CD14-positive monocyte (primary cell): ENCODE data around the gene ACKR2. TPM values are rescaled to one million over a fixed set of nuclear protein-coding genes. Genes with fewer than 3 reads are reported as not detected.

ENCODE experiments used
- DNase-seq, 3 donors: peaks; one replicate each; pipeline ENCODE4 v3.0.0-alpha.2; 2011 to 2022
- H2AFZ ChIP-seq: 2 replicates; pipeline ENCODE4 v1.6.0; 2012; ENCODE audit warnings: mild to moderate bottlenecking, low read depth, low read length, inconsistent platforms; ENCODE audit not compliant: insufficient read depth, poor library complexity, severe bottlenecking
- H3K27ac ChIP-seq, 2 donors: 1 replicate in 1 of 2; 2 replicates in 1 of 2; pipeline ENCODE4 v1.5.1; 2012 to 2013; ENCODE audit warnings: low read length in 2 of 2, control low read depth in 1 of 2, inconsistent platforms in 1 of 2, low read depth in 1 of 2, mild to moderate bottlenecking in 1 of 2
- H3K27me3 ChIP-seq, 2 donors: one replicate each; pipeline versions ENCODE4 v1.6.0 to v1.6.1; 2011 to 2013; ENCODE audit warnings: low read length in 2 of 2; ENCODE audit not compliant: control insufficient read depth in 2 of 2, insufficient read depth in 2 of 2
- H3K36me3 ChIP-seq, 2 donors: replicated peaks in 1 of 2; 1 replicate in 1 of 2; 2 replicates in 1 of 2; pipeline versions ENCODE4 v1.5.1 to v1.6.1; 2012 to 2013; ENCODE audit warnings: low read length in 2 of 2, control low read depth in 1 of 2, inconsistent platforms in 1 of 2, mild to moderate bottlenecking in 1 of 2; ENCODE audit not compliant: insufficient read depth in 2 of 2, control insufficient read depth in 1 of 2
- H3K4me1 ChIP-seq, 2 donors: 1 replicate in 1 of 2; 2 replicates in 1 of 2; pipeline versions ENCODE4 v1.5.1 to v1.6.1; 2012 to 2013; ENCODE audit warnings: low read length in 2 of 2, control low read depth in 1 of 2, inconsistent platforms in 1 of 2, mild to moderate bottlenecking in 1 of 2, moderate library complexity in 1 of 2; ENCODE audit not compliant: insufficient read depth in 2 of 2, control insufficient read depth in 1 of 2
- H3K4me2 ChIP-seq: replicated peaks from 2 replicates; pipeline ENCODE3; 2012; ENCODE audit warnings: low read length, moderate library complexity, mild to moderate bottlenecking; ENCODE audit not compliant: poor library complexity, severe bottlenecking; ENCODE audit errors: extremely low read depth
- H3K4me3 ChIP-seq, 3 experiments: fragments of 200-600 bp in 1 of 3; sonication (generic) in 1 of 3; replicated peaks in 1 of 3; 1 replicate in 2 of 3; 2 replicates in 1 of 3; pipeline ENCODE4 v1.5.1; 2011 to 2013; ENCODE audit warnings: low read length in 3 of 3, mild to moderate bottlenecking in 3 of 3, control low read depth in 2 of 3, low read depth in 2 of 3, inconsistent platforms in 1 of 3, moderate library complexity in 1 of 3
- H3K79me2 ChIP-seq: 2 replicates; pipeline ENCODE4 v1.6.0; 2012; ENCODE audit warnings: mild to moderate bottlenecking, control low read depth, inconsistent platforms, low read length, moderate library complexity; ENCODE audit not compliant: insufficient read depth
- H3K9ac ChIP-seq: 2 replicates; pipeline ENCODE4 v1.6.0; 2017; ENCODE audit warnings: low read length, mild to moderate bottlenecking; ENCODE audit not compliant: insufficient read depth, poor library complexity, severe bottlenecking
- H3K9me3 ChIP-seq, 2 donors: replicated peaks in 1 of 2; 1 replicate in 1 of 2; 2 replicates in 1 of 2; pipeline versions ENCODE4 v1.5.1 to v1.6.1; 2012 to 2013; ENCODE audit warnings: low read length in 2 of 2, control low read depth in 1 of 2; ENCODE audit not compliant: control insufficient read depth in 1 of 2, insufficient read depth in 1 of 2
- H4K20me1 ChIP-seq: 2 replicates; pipeline ENCODE4 v1.6.0; 2012; ENCODE audit warnings: mild to moderate bottlenecking, low read length, control low read depth, moderate library complexity; ENCODE audit not compliant: insufficient read depth
- H3K27ac Mint-ChIP-seq, 7 donors: one replicate each; pipeline ENCODE4 v1.8.0; 2020; ENCODE audit warnings: mild to moderate bottlenecking in 7 of 7, mixed read lengths in 7 of 7, moderate library complexity in 6 of 7, inconsistent platforms in 2 of 7
- H3K27me3 Mint-ChIP-seq, 3 donors: one replicate each; pipeline ENCODE4 v1.8.0; 2021 to 2022; ENCODE audit warnings: low read depth in 3 of 3, mild to moderate bottlenecking in 3 of 3, mixed read lengths in 3 of 3, moderate library complexity in 3 of 3, inconsistent platforms in 1 of 3
- H3K36me3 Mint-ChIP-seq, 2 donors: one replicate each; pipeline ENCODE4 v1.8.0; 2020; ENCODE audit warnings: mixed read lengths in 2 of 2, inconsistent platforms in 1 of 2, mild to moderate bottlenecking in 1 of 2
- H3K4me1 Mint-ChIP-seq: one replicate; pipeline ENCODE4 v1.8.0; 2020; ENCODE audit warnings: mild to moderate bottlenecking, mixed read lengths
- H3K4me3 Mint-ChIP-seq, 2 donors: one replicate each; pipeline ENCODE4 v1.8.0; 2020; ENCODE audit warnings: mild to moderate bottlenecking in 2 of 2, mixed read lengths in 2 of 2, moderate library complexity in 1 of 2
- H3K9me3 Mint-ChIP-seq, 7 donors: one replicate each; pipeline ENCODE4 v1.8.0; 2020 to 2022; ENCODE audit warnings: mixed read lengths in 7 of 7, mild to moderate bottlenecking in 6 of 7, moderate library complexity in 6 of 7, inconsistent platforms in 2 of 7
- WGBS: methylation state at CpG from one replicate; pipeline ENCODE4 v1.1.5; 2013; ENCODE audit warnings: missing lambda C conversion rate; ENCODE audit not compliant: insufficient coverage; 5-methylcytosine and 5-hydroxymethylcytosine counted together
- intact Hi-C, 2 donors: fragments of 100-400 bp; cut with micrococcal nuclease; formaldehyde crosslinking; loops; one replicate each; pipeline versions ENCODE4 v1.15.0 to v1.15.1; 2023
- polyA plus RNA-seq, 3 donors: library from polyadenylated mRNA; depleted of rRNA in 1 of 3; unstranded in 2 of 3; stranded (reverse) in 1 of 3; fragments of 300-500 nt in 2 of 3; fragments of >200 nt in 1 of 3; fragmentation: Illumina TruSeq in 2 of 3; gene quantifications; 1 replicate in 2 of 3; 2 replicates in 1 of 3; pipeline ENCODE4 v1.2.3, GENCODE V29; 2012 to 2021
- TF ChIP-seq, protein P1 (sequence below): fragments of 200-600 bp; IDR thresholded peaks from one replicate; pipeline ENCODE4 v1.8.0; 2022; ENCODE audit warnings: antibody characterized with exemption, mild to moderate bottlenecking

The ACKR2 gene
- polyA plus RNA-seq, 3 donors, result 0.49 TPM; not detected in 2

DNA sequence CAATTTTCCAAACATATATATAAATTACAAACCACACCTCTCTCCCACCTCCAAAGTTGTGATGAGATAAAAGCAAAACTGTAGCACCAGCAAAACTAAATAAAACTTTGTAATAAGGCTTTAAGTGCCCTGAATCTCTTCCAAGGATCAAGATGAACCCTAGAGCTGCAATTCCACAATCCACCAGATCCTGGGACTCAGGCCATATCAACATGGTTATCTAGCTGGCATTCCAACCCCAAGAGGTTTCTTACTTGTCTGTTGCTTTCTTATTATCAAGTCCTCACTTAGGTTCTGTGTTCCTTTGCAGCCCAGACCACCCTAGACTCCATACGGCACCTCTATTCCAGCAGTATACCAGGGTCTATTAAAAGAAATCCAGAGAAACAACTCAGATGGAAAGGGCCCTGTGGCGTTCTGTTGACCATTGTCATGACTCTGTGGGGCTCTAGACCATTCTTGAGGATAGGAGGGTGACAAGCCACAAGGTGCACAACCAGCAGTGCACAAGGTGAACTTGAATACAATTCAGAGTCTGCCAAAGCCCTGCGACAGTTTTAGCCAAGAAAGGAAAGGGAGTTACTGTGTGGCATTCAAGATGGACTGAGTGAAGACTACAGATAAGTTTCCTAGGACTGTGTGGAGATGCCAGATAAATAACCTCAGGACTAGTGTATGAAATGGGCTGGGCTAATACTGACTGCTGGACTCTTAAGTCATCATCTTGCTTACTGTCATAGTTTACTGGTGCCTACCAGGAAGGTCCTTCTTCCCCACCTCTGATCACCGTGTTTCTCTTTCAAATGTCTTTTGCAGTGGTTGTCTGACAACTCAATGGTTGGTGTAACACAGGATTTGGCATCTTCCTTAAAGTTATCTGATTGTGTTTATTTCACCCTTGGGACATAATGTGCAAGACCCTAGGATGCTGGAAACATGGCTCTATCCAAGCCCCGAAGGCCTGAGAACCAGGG, 27.2 kb downstream of the ACKR2 start:
- H3K9me3 Mint-ChIP-seq, result no peaks in the 10 kb centered on the region
- H3K27ac Mint-ChIP-seq, result no peak overlapping the region
- Histone ChIP-seq H3K27me3 (no peaks in the 10 kb centered on the region), H2AFZ (no peak overlapping the region), H3K4me1 (no peaks in the 10 kb centered on the region), H3K79me2 (no peaks in the 10 kb centered on the region), H3K4me3 (no peak overlapping the region), H3K4me2 (no peak overlapping the region), H3K9me3 (no peaks in the 10 kb centered on the region), H3K9ac (no peak overlapping the region), H4K20me1 (no peaks in the 10 kb centered on the region), H3K36me3 (no peaks in the 10 kb centered on the region), H3K27ac (no peak overlapping the region)
- WGBS, result 95% methylated on average over 3 of the region's 5 CpGs
- TF ChIP-seq, protein P1, sequence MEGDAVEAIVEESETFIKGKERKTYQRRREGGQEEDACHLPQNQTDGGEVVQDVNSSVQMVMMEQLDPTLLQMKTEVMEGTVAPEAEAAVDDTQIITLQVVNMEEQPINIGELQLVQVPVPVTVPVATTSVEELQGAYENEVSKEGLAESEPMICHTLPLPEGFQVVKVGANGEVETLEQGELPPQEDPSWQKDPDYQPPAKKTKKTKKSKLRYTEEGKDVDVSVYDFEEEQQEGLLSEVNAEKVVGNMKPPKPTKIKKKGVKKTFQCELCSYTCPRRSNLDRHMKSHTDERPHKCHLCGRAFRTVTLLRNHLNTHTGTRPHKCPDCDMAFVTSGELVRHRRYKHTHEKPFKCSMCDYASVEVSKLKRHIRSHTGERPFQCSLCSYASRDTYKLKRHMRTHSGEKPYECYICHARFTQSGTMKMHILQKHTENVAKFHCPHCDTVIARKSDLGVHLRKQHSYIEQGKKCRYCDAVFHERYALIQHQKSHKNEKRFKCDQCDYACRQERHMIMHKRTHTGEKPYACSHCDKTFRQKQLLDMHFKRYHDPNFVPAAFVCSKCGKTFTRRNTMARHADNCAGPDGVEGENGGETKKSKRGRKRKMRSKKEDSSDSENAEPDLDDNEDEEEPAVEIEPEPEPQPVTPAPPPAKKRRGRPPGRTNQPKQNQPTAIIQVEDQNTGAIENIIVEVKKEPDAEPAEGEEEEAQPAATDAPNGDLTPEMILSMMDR, result no peak
- no peak for DNase-seq
- intact Hi-C loops, result loop anchor here in 1 of 2 donors (10.0 kb wide), 1 partner anchor 52 kb away; no protein-coding TSS in a partner anchor
- no peak overlapping the region for H3K4me3 Mint-ChIP-seq
- H3K4me1 Mint-ChIP-seq, result peaks cover 8% of the 10 kb centered on the region
- H3K36me3 Mint-ChIP-seq, result no peaks in the 10 kb centered on the region
- peaks cover 0 to 2% (median 1%) of the 10 kb centered on the region in 3 donors for H3K27me3 Mint-ChIP-seq

DNA sequence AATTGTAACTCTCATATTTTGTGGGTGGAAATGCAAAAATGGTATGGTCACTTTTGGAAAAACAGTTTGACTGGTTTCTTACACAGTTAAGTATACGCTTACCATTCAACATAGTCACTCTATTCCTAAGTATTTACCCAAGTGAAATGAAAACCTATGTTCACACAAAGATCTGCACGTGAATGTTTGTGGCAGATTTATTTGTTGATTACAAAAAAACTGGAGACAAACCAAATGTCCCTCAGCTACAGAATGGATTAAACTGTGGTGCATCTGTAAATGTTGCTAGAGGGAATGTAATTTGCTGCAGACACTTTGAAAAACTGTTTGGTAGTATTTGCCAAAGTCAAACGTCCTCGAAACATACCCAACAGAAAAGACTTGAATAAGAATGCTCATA, 29.3 kb downstream of the ACKR2 start:
- no peaks in the 10 kb centered on the region for H3K9me3 ChIP-seq
- no peaks in the 10 kb centered on the region for H3K4me1 ChIP-seq
- no peaks in the 10 kb centered on the region for H3K27me3 ChIP-seq
- no peak overlapping the region for H3K4me2 ChIP-seq
- TF ChIP-seq, protein P1, result no peak
- H3K27me3 Mint-ChIP-seq, result peaks cover 0 to 4% (median 2%) of the 10 kb centered on the region in 3 donors
- H3K27ac Mint-ChIP-seq, result no peak overlapping the region
- no peak overlapping the region for H3K9ac ChIP-seq
- H3K4me1 Mint-ChIP-seq, result peaks cover 11% of the 10 kb centered on the region
- no peaks in the 10 kb centered on the region for H3K79me2 ChIP-seq
- H3K4me3 ChIP-seq, result no peak overlapping the region
- no peaks in the 10 kb centered on the region for H3K36me3 Mint-ChIP-seq
- H3K27ac ChIP-seq, result no peak overlapping the region
- intact Hi-C loops, result loop anchor here in 1 of 2 donors (10.0 kb wide), 1 partner anchor 54 kb away; no protein-coding TSS in a partner anchor
- no peak for DNase-seq
- peaks cover 0 to 3% (median 0%) of the 10 kb centered on the region in 7 donors for H3K9me3 Mint-ChIP-seq
- H4K20me1 ChIP-seq, result no peaks in the 10 kb centered on the region
- no peak overlapping the region for H2AFZ ChIP-seq
- H3K36me3 ChIP-seq, result no peaks in the 10 kb centered on the region
- no peak overlapping the region for H3K4me3 Mint-ChIP-seq
- WGBS, result no CpG with 5 or more reads among the region's 4 CpGs
